Skeletal muscle tissue (tissue), 4 donors: ENCODE results near the gene CRIP2. TPM values are rescaled to one million over a fixed set of nuclear protein-coding genes. Genes with fewer than 3 reads are reported as not detected.

Experiments
- H3K27ac ChIP-seq: one replicate; pipeline ENCODE4 v1.7.0; 2013; ENCODE audit warnings: mild to moderate bottlenecking, low read depth, low read length, inconsistent platforms
- H3K27me3 ChIP-seq, 3 donors: one replicate each; pipeline ENCODE4 v1.7.0; 2013; ENCODE audit warnings: low read length in 3 of 3; ENCODE audit not compliant: control insufficient read depth in 3 of 3, insufficient read depth in 3 of 3
- H3K36me3 ChIP-seq, 3 donors: one replicate each; pipeline ENCODE4 v1.7.0; 2013; ENCODE audit warnings: low read length in 3 of 3; ENCODE audit not compliant: control insufficient read depth in 3 of 3, insufficient read depth in 3 of 3
- H3K4me1 ChIP-seq, 3 donors: one replicate each; pipeline ENCODE4 v1.7.0; 2013; ENCODE audit warnings: low read length in 3 of 3, mild to moderate bottlenecking in 3 of 3; ENCODE audit not compliant: control insufficient read depth in 3 of 3, insufficient read depth in 3 of 3
- H3K4me3 ChIP-seq, 3 donors: one replicate each; pipeline ENCODE4 v1.7.0; 2013; ENCODE audit warnings: low read length in 3 of 3
- H3K9ac ChIP-seq, 3 donors: one replicate each; pipeline ENCODE4 v1.7.0; 2013; ENCODE audit warnings: low read length in 3 of 3, mild to moderate bottlenecking in 3 of 3, moderate library complexity in 2 of 3, low read depth in 1 of 3
- H3K9me3 ChIP-seq, 3 donors: one replicate each; pipeline ENCODE4 v1.7.0; 2013; ENCODE audit warnings: low read length in 3 of 3; ENCODE audit not compliant: control insufficient read depth in 3 of 3
- total RNA-seq: library from RNA; depleted of rRNA; stranded (reverse); fragments of >200 nt; gene quantifications from one replicate; pipeline ENCODE4 v1.2.3, GENCODE V29; 2014
- donor health status: Osteomylitis.

Gene CRIP2
- total RNA-seq, 1 donor from 2014 or later: 77.8 TPM

GRCh38 chr14:105450123-105450505 is 24.5 kb upstream of the CRIP2 start:
- no peaks in the 10 kb centered on the region for H3K9me3 ChIP-seq
- H3K4me3 ChIP-seq: no peak overlapping the region
- H3K9ac ChIP-seq: no peak overlapping the region
- H3K27ac ChIP-seq: no peak overlapping the region
- peaks cover 18 to 34% (median 22%) of the 10 kb centered on the region in 3 donors for H3K36me3 ChIP-seq
- H3K27me3 ChIP-seq: no peaks in the 10 kb centered on the region
- H3K4me1 ChIP-seq: peaks cover 9 to 11% (median 10%) of the 10 kb centered on the region in 3 donors

- Histone ChIP-seq H3K9me3 (no peaks in the 10 kb centered on the region), H3K36me3 (peaks cover 27 to 37% (median 31%) of the 10 kb centered on the region in 3 donors), H3K27me3 (no peaks in the 10 kb centered on the region), H3K27ac (no peak overlapping the region), H3K4me1 (peaks cover 9 to 11% (median 10%) of the 10 kb centered on the region in 3 donors), H3K9ac (no peak overlapping the region), H3K4me3 (no peak overlapping the region)
Observed at GRCh38 chr14:105450864-105451720, 23.5 kb upstream of the CRIP2 start.

GRCh38 chr14:105452963-105453362 is 21.7 kb upstream of the CRIP2 start:
- Histone ChIP-seq H3K9ac (no peak overlapping the region), H3K4me3 (no peak overlapping the region), H3K27me3 (no peaks in the 10 kb centered on the region), H3K36me3 (peaks cover 35 to 40% (median 37%) of the 10 kb centered on the region in 3 donors), H3K4me1 (peaks cover 9 to 11% (median 10%) of the 10 kb centered on the region in 3 donors), H3K9me3 (no peaks in the 10 kb centered on the region), H3K27ac (no peak overlapping the region)

- Histone ChIP-seq H3K4me3 (no peak overlapping the region), H3K36me3 (peaks cover 35 to 44% (median 37%) of the 10 kb centered on the region in 3 donors)
Observed at GRCh38 chr14:105453847-105454246, 20.8 kb upstream of the CRIP2 start.

DNA sequence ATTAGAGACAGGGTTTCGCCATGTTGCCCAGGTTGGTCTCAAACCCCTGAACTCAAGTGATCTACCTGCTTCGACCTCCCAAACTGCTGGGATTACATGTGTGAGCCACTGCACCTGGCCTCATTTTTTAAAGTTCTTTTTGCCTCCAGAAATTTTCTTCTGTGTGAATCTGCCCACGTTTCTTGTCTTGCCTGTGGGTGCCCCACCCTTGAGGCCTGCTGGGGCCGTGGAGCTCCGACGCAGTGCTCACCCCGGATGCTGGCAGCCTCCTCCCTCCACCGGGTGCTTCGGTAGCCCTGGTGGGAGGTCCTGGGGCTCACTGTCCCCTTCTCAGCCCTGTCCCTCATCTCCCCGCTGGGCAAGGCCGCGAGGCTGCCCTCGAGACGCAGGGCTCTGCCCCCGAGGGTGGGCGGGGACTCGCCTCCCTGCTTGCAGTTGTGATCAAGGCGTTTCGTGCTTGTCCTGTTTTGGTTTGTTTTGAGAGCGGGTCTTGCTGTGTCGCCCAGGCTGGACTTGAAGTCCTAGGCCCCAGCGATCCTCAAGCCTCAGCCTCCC is 19.5 kb upstream of the CRIP2 start:
- Histone ChIP-seq H3K27me3 (no peaks in the 10 kb centered on the region), H3K9ac (no peak overlapping the region), H3K4me3 (no peak overlapping the region), H3K4me1 (no peaks in the 10 kb centered on the region), H3K27ac (no peak overlapping the region), H3K36me3 (peaks cover 34 to 42% (median 37%) of the 10 kb centered on the region in 3 donors), H3K9me3 (no peaks in the 10 kb centered on the region)

More at GRCh38 chr14:105453847-105454246, 20.8 kb upstream of the CRIP2 start:
- H3K9me3 ChIP-seq: no peaks in the 10 kb centered on the region
- H3K9ac ChIP-seq: no peak overlapping the region
- H3K27ac ChIP-seq: no peak overlapping the region
- H3K4me1 ChIP-seq: peaks cover 2 to 3% (median 3%) of the 10 kb centered on the region in 3 donors
- H3K27me3 ChIP-seq: no peaks in the 10 kb centered on the region

- no peak overlapping the region for H3K4me3 ChIP-seq
- H3K9me3 ChIP-seq: no peaks in the 10 kb centered on the region
- H3K27ac ChIP-seq: no peak overlapping the region
- H3K36me3 ChIP-seq: peaks cover 35 to 44% (median 38%) of the 10 kb centered on the region in 3 donors
- H3K27me3 ChIP-seq: no peaks in the 10 kb centered on the region
- no peaks in the 10 kb centered on the region for H3K4me1 ChIP-seq
- H3K9ac ChIP-seq: no peak overlapping the region
Observed at GRCh38 chr14:105455766-105456660, 18.6 kb upstream of the CRIP2 start.

DNA sequence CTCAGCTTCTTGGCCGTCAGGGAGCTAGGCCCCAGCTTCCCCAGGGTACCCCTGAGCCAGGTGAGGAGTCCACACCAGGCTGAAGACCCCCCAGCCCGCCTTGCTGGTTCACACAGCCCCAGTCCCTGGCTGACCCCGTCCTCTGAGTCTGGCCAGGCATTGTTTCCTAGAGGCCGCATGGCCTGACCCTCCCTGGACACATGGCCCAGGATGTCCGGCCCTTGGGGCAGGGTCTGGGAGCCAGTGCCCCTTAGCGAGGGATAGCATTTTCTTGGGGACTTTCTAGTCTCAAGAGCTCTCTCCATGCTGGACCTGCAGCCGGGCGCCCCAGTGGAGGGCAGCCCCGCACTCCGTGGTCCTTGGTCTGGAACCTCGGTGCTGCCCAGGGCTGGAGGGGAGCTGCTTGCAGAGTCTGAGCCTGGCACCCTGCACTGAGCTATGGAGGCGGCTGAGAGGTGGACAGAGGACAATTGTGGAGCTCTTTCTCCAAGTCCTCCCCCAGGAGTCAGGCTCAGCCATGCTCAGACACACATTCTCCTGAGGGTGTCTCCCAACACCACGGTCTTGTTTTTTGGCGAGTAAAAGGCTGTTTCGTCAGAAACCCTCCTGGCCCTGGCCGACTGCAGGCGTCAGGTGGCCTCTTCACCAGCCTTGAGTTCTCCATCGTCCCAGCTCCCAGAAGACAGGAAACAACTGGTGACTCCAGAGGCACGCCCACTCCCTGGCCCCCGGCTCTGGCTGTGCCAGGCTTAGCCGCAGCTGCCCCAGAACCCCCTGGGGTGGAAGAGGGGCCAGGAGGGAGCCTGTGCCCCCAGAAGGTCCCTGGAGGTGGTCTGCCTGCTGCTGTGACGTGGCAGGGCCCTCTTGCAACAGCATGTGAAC is 17.6 kb upstream of the CRIP2 start:
- H3K27ac ChIP-seq: no peak overlapping the region
- H3K9me3 ChIP-seq: no peaks in the 10 kb centered on the region
- peak overlapping the region in 1 of 3 donors; percentile 16 for H3K9ac ChIP-seq
- no peaks in the 10 kb centered on the region for H3K4me1 ChIP-seq
- H3K27me3 ChIP-seq: no peaks in the 10 kb centered on the region
- no peak overlapping the region for H3K4me3 ChIP-seq
- H3K36me3 ChIP-seq: peaks cover 41 to 44% (median 43%) of the 10 kb centered on the region in 3 donors

DNA sequence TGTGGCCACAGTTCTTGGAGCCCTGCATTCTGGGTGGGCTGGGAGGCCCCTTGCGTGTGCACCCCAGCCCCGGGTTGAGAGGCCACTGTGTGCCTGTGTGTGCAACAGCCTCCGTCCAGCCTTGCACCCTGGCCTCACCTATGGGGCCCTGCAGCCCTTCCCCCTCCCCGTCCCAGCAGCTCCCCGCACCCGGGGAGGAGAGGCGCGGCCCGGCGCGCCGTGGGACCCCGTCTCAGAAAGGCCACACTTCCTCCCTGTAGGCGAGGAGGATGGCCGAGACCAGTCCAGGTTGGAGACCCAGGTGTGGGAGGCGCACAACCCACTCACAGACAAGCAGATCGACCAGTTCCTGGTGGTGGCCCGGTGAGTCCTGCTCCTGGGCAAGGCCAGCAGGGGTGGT is 16.6 kb upstream of the CRIP2 start:
- Histone ChIP-seq H3K9me3 (no peaks in the 10 kb centered on the region), H3K36me3 (peaks cover 37 to 45% (median 39%) of the 10 kb centered on the region in 3 donors), H3K27me3 (no peaks in the 10 kb centered on the region), H3K4me1 (no peaks in the 10 kb centered on the region), H3K9ac (no peak overlapping the region), H3K4me3 (no peak overlapping the region), H3K27ac (no peak overlapping the region)

GRCh38 chr14:105458571-105458970 is 16.1 kb upstream of the CRIP2 start:
- peaks cover 37 to 48% (median 44%) of the 10 kb centered on the region in 3 donors for H3K36me3 ChIP-seq
- H3K27ac ChIP-seq: no peak overlapping the region
- H3K9ac ChIP-seq: no peak overlapping the region
- H3K4me3 ChIP-seq: no peak overlapping the region
- H3K4me1 ChIP-seq: no peaks in the 10 kb centered on the region
- no peaks in the 10 kb centered on the region for H3K9me3 ChIP-seq
- H3K27me3 ChIP-seq: no peaks in the 10 kb centered on the region
